CD4-positive, alpha-beta T cell treated with Interleukin-10 for 1 hour (primary cell): ENCODE data around the gene FBXO24.

Experiments
- DNase-seq: peaks from one replicate; pipeline ENCODE4 v3.0.0-alpha.2; 2020

The FBXO24 gene

DNA sequence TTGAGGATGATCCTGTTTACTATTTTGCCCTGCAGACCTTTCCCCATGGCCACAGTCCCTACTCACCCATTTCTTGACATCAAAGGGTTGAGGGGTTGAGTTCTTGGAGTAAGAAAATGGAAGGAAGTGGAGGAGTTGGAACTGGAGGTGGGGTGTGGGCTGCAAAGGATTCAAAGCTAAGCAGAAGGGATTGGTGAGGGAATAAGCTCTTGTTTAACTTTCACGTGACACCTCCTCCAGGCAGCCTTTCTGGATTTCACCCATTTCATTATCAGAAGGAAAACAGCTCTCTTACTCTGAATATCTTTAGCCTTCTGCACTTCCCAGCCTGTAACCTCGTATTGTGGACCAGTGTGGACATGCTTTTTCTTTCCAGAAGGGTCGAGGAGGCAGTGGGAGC is 39.9 kb downstream of the FBXO24 start:
- DNase-seq, result no peak

DNA sequence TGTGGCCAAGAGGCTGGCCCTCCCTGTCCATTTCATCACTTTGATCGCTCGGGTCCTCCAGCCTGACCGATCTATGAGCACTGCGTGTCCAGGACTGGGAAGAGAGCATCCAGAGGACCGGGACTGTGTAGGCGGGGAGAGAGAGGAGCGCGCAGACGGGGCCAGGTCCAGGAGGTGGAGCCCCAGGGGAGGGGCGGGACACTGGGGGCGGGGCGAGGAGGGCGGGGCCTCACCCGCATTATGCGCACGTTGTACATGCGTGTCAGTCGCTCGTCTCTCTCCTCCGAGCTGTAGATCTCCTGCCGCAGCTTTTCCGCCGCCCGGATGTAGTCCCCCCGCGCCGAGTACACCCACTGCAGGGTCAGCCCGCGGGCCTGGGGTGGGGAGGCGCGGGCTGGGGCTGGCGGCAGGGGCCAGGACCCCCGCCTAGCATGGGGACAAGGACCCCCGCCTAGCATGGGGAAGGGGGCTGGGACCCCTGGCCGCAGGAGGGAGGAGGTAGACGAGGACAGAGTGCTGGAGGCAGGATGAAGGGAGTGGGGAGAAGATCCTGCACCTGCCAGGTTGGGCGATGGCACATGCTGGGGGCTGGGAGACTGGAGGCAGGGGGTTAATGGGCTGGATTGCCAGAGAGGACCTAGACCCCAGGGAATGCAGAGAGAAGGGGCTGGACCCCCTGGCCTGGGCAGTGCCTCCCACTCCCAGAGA is 40.6 kb downstream of the FBXO24 start:
- peak; percentile 93 for DNase-seq

GRCh38 chr7:100627238-100627549 is 41.1 kb downstream of the FBXO24 start:
- no peak for DNase-seq

- peak; percentile 26 for DNase-seq
Measured at GRCh38 chr7:100629117-100629716, 43.1 kb downstream of the FBXO24 start.

DNA sequence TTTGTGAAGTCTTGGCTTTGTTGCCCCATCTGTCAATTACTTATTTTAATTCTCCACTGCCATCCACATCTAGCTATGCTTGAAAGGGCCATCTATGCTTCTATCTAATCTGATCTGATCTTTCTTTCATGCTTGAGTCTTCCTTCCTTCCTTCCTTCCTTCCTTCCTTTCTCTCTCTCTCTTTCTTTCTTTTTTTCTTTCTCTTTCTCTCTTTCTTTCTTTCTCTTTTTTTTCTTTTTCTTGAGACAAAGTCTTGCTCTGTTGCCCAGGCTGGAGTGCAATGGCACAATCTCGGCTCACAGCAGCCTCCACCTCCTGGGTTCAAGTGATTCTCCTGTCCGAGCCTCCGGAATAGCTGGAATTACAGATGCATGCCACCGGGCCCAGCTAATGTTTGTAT is 43.9 kb downstream of the FBXO24 start:
- DNase-seq, result no peak

- DNase-seq, result peak; percentile 68
Measured at GRCh38 chr7:100632951-100633717, 47.0 kb downstream of the FBXO24 start.

GRCh38 chr7:100639995-100640516 is 53.9 kb downstream of the FBXO24 start:
- no peak for DNase-seq

DNA sequence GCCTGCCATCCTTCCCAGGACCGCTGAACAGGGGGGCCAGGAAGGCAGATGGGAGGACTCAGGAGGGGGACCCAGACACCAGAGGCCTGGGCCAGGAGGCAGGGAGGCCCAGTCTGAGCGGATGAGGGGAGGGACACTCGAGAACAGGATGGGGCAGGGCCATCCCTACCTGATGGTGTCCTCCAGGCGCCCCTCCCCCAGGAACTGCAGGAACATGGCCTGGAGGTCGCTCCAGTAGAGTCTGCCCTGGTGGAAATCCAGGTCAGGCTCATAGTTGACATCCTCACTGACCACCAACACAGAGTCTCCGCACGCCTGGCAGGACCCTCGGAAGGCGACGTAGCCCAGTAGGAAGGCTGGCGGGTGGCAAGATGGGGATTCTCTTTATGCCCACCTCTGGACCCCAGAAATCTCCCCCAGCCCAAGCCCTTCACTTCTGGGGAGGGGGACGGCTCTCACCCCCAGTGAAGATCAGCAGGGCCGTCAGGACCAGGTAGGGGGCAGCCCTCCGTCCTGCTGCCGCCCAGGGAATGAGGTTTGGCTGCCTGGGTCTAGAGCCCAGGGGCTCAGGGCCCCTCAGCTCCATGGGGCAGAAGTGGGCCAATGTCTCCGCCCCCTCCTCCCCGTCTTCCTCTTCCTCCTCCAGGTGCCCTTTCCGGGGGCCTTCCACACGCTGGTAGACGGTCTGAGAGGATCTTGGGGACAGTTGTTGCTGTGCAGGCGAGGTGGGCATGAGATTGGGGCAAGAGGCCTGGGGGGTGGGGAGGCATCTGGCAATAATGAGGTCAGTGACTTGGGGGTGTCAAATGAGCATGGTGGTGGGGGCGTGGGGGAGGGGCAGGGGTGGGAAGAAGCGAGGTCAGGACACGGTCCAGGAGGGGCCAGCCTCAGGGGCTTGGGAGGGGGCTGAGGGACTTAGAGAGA is 54.7 kb downstream of the FBXO24 start:
- no peak for DNase-seq

- DNase-seq, result no peak
Measured at GRCh38 chr7:100641463-100641859, 55.3 kb downstream of the FBXO24 start, which contains the start of gene TFR2. Gene TFR2 (minus strand): TSS chr7:100641552. CDS start chr7:100641509, 43 bp downstream.

- DNase-seq, result no peak
Measured at GRCh38 chr7:100641860-100642533, 55.9 kb downstream of the FBXO24 start.

- peak; percentile 37 for DNase-seq
Measured at GRCh38 chr7:100642534-100642907, 56.4 kb downstream of the FBXO24 start.

- no peak for DNase-seq
Measured at GRCh38 chr7:100649826-100650565, 63.9 kb downstream of the FBXO24 start.
